ENCODE measurements around the gene OCIAD2. TPM values are rescaled to one million over a fixed set of nuclear protein-coding genes. Genes with fewer than 3 reads are reported as not detected.

The OCIAD2 gene
- polyA plus RNA-seq, 1 donor: 125 TPM

- Histone ChIP-seq H3K27ac (ENCODE audit: low read length) (no peak overlapping the region), H3K9me3 (ENCODE audit: control insufficient read depth, low read depth, low read length) (no peaks in the 10 kb centered on the region), H3K4me3 (ENCODE audit: low read length) (no peak overlapping the region), H3K4me1 (ENCODE audit: control insufficient read depth, insufficient read depth, low read length) (peaks cover 3% of the 10 kb centered on the region), H3K27me3 (ENCODE audit: control insufficient read depth, insufficient read depth, low read length) (no peaks in the 10 kb centered on the region), H3K36me3 (ENCODE audit: control insufficient read depth, insufficient read depth, low read length) (no peaks in the 10 kb centered on the region)
- DNase-seq: no peak
These were observed 3.9 kb upstream of the OCIAD2 start for GRCh38 chr4:48910511-48910910.

GRCh38 chr4:48909697-48910096 lies 3.1 kb upstream of the OCIAD2 start:
- Histone ChIP-seq H3K27ac (ENCODE audit: low read length) (no peak overlapping the region), H3K9me3 (ENCODE audit: control insufficient read depth, low read depth, low read length) (no peaks in the 10 kb centered on the region), H3K4me3 (ENCODE audit: low read length) (no peak overlapping the region), H3K36me3 (ENCODE audit: control insufficient read depth, insufficient read depth, low read length) (no peaks in the 10 kb centered on the region), H3K27me3 (ENCODE audit: control insufficient read depth, insufficient read depth, low read length) (no peaks in the 10 kb centered on the region), H3K4me1 (ENCODE audit: control insufficient read depth, insufficient read depth, low read length) (peaks cover 6% of the 10 kb centered on the region)
- 60% methylated on average over 1 of the region's 3 CpGs for WGBS (ENCODE audit: insufficient coverage, low lambda C conversion rate)
- DNase-seq: peak; percentile 24 to 50

- H3K27ac ChIP-seq (ENCODE audit: low read length): no peak overlapping the region
- no peaks in the 10 kb centered on the region for H3K9me3 ChIP-seq (ENCODE audit: control insufficient read depth, low read depth, low read length)
- H3K4me3 ChIP-seq (ENCODE audit: low read length): no peak overlapping the region
- peaks cover 6% of the 10 kb centered on the region for H3K4me1 ChIP-seq (ENCODE audit: control insufficient read depth, insufficient read depth, low read length)
- H3K27me3 ChIP-seq (ENCODE audit: control insufficient read depth, insufficient read depth, low read length): no peaks in the 10 kb centered on the region
- peaks cover 7% of the 10 kb centered on the region for H3K36me3 ChIP-seq (ENCODE audit: control insufficient read depth, insufficient read depth, low read length)
- DNase-seq: no peak
These were observed 2.1 kb upstream of the OCIAD2 start for GRCh38 chr4:48908687-48909086.

- Histone ChIP-seq H3K27me3 (ENCODE audit: control insufficient read depth, insufficient read depth, low read length) (no peaks in the 10 kb centered on the region), H3K4me1 (ENCODE audit: control insufficient read depth, insufficient read depth, low read length) (peaks cover 6% of the 10 kb centered on the region), H3K9me3 (ENCODE audit: control insufficient read depth, low read depth, low read length) (no peaks in the 10 kb centered on the region), H3K27ac (ENCODE audit: low read length) (no peak overlapping the region), H3K36me3 (ENCODE audit: control insufficient read depth, insufficient read depth, low read length) (peaks cover 10% of the 10 kb centered on the region), H3K4me3 (ENCODE audit: low read length) (no peak overlapping the region)
- DNase-seq: no peak
- WGBS (ENCODE audit: insufficient coverage, low lambda C conversion rate): 100% methylated on average over 3 of the region's 7 CpGs
These were observed 1.3 kb upstream of the OCIAD2 start for GRCh38 chr4:48907706-48908477.

GRCh38 chr4:48905363-48906015 lies 1.1 kb downstream of the OCIAD2 start:
- Histone ChIP-seq H3K27me3 (ENCODE audit: control insufficient read depth, insufficient read depth, low read length) (no peaks in the 10 kb centered on the region), H3K9me3 (ENCODE audit: control insufficient read depth, low read depth, low read length) (no peaks in the 10 kb centered on the region), H3K4me3 (ENCODE audit: low read length) (peak overlapping the region; percentile 83), H3K4me1 (ENCODE audit: control insufficient read depth, insufficient read depth, low read length) (peaks cover 6% of the 10 kb centered on the region), H3K27ac (ENCODE audit: low read length) (peak overlapping the region; percentile 72), H3K36me3 (ENCODE audit: control insufficient read depth, insufficient read depth, low read length) (peaks cover 32% of the 10 kb centered on the region)
- 40% methylated on average over 1 of the region's 9 CpGs for WGBS (ENCODE audit: insufficient coverage, low lambda C conversion rate)
- peak; percentile 72 to 86 for DNase-seq

GRCh38 chr4:48904541-48905142 lies 1.9 kb downstream of the OCIAD2 start:
- peaks cover 6% of the 10 kb centered on the region for H3K4me1 ChIP-seq (ENCODE audit: control insufficient read depth, insufficient read depth, low read length)
- DNase-seq: no peak
- no peak overlapping the region for H3K4me3 ChIP-seq (ENCODE audit: low read length)
- H3K36me3 ChIP-seq (ENCODE audit: control insufficient read depth, insufficient read depth, low read length): peaks cover 38% of the 10 kb centered on the region
- H3K9me3 ChIP-seq (ENCODE audit: control insufficient read depth, low read depth, low read length): no peaks in the 10 kb centered on the region
- WGBS (ENCODE audit: insufficient coverage, low lambda C conversion rate): 100% methylated on average over 2 of the region's 3 CpGs
- H3K27me3 ChIP-seq (ENCODE audit: control insufficient read depth, insufficient read depth, low read length): no peaks in the 10 kb centered on the region
- H3K27ac ChIP-seq (ENCODE audit: low read length): peak overlapping the region; percentile 37

GRCh38 chr4:48904101-48904500 lies 2.5 kb downstream of the OCIAD2 start:
- no CpG with 5 or more reads among the region's 4 CpGs for WGBS (ENCODE audit: insufficient coverage, low lambda C conversion rate)
- Histone ChIP-seq H3K27ac (ENCODE audit: low read length) (no peak overlapping the region), H3K4me3 (ENCODE audit: low read length) (no peak overlapping the region), H3K36me3 (ENCODE audit: control insufficient read depth, insufficient read depth, low read length) (peaks cover 43% of the 10 kb centered on the region), H3K9me3 (ENCODE audit: control insufficient read depth, low read depth, low read length) (no peaks in the 10 kb centered on the region), H3K27me3 (ENCODE audit: control insufficient read depth, insufficient read depth, low read length) (no peaks in the 10 kb centered on the region), H3K4me1 (ENCODE audit: control insufficient read depth, insufficient read depth, low read length) (peaks cover 6% of the 10 kb centered on the region)
- DNase-seq: no peak

GRCh38 chr4:48902266-48902665 lies 4.3 kb downstream of the OCIAD2 start:
- no peak overlapping the region for H3K27ac ChIP-seq (ENCODE audit: low read length)
- H3K9me3 ChIP-seq (ENCODE audit: control insufficient read depth, low read depth, low read length): no peaks in the 10 kb centered on the region
- H3K4me1 ChIP-seq (ENCODE audit: control insufficient read depth, insufficient read depth, low read length): peaks cover 6% of the 10 kb centered on the region
- H3K36me3 ChIP-seq (ENCODE audit: control insufficient read depth, insufficient read depth, low read length): peaks cover 48% of the 10 kb centered on the region
- no peaks in the 10 kb centered on the region for H3K27me3 ChIP-seq (ENCODE audit: control insufficient read depth, insufficient read depth, low read length)
- no peak overlapping the region for H3K4me3 ChIP-seq (ENCODE audit: low read length)
- no peak for DNase-seq

GRCh38 chr4:48901196-48901595 lies 5.4 kb downstream of the OCIAD2 start:
- Histone ChIP-seq H3K36me3 (ENCODE audit: control insufficient read depth, insufficient read depth, low read length) (peaks cover 59% of the 10 kb centered on the region), H3K9me3 (ENCODE audit: control insufficient read depth, low read depth, low read length) (no peaks in the 10 kb centered on the region), H3K27me3 (ENCODE audit: control insufficient read depth, insufficient read depth, low read length) (no peaks in the 10 kb centered on the region), H3K4me1 (ENCODE audit: control insufficient read depth, insufficient read depth, low read length) (peaks cover 3% of the 10 kb centered on the region), H3K27ac (ENCODE audit: low read length) (no peak overlapping the region), H3K4me3 (ENCODE audit: low read length) (no peak overlapping the region)
- no peak for DNase-seq
- no CpG with 5 or more reads among the region's 4 CpGs for WGBS (ENCODE audit: insufficient coverage, low lambda C conversion rate)

GRCh38 chr4:48899950-48900349 lies 6.6 kb downstream of the OCIAD2 start:
- Histone ChIP-seq H3K4me3 (ENCODE audit: low read length) (no peak overlapping the region), H3K9me3 (ENCODE audit: control insufficient read depth, low read depth, low read length) (no peaks in the 10 kb centered on the region), H3K27me3 (ENCODE audit: control insufficient read depth, insufficient read depth, low read length) (no peaks in the 10 kb centered on the region), H3K36me3 (ENCODE audit: control insufficient read depth, insufficient read depth, low read length) (peaks cover 69% of the 10 kb centered on the region), H3K27ac (ENCODE audit: low read length) (no peak overlapping the region), H3K4me1 (ENCODE audit: control insufficient read depth, insufficient read depth, low read length) (peaks cover 2% of the 10 kb centered on the region)
- WGBS (ENCODE audit: insufficient coverage, low lambda C conversion rate): no CpG with 5 or more reads among the region's 4 CpGs
- no peak for DNase-seq

GRCh38 chr4:48899432-48899749 lies 7.2 kb downstream of the OCIAD2 start:
- H3K27ac ChIP-seq (ENCODE audit: low read length): no peak overlapping the region
- peaks cover 69% of the 10 kb centered on the region for H3K36me3 ChIP-seq (ENCODE audit: control insufficient read depth, insufficient read depth, low read length)
- H3K27me3 ChIP-seq (ENCODE audit: control insufficient read depth, insufficient read depth, low read length): no peaks in the 10 kb centered on the region
- H3K4me1 ChIP-seq (ENCODE audit: control insufficient read depth, insufficient read depth, low read length): no peaks in the 10 kb centered on the region
- no peaks in the 10 kb centered on the region for H3K9me3 ChIP-seq (ENCODE audit: control insufficient read depth, low read depth, low read length)
- no peak for DNase-seq
- H3K4me3 ChIP-seq (ENCODE audit: low read length): no peak overlapping the region
- no CpG with 5 or more reads among the region's 1 CpG for WGBS (ENCODE audit: insufficient coverage, low lambda C conversion rate)

Data from large intestine (tissue), 3 donors.